Activated T-cell treated with anti-CD3 and anti-CD28 coated beads, Interleukin-2, amount 50 U/mL, for 48 hours (primary cell): Measurements from ENCODE around the gene TRIOBP.
"Not testable (repeated sequence)": the region's sequence is repeated elsewhere in the genome, so short reads cannot be mapped to it uniquely, and the experiment has no call there.

Experiments
- DNase-seq, 2 experiments: peaks; one replicate each; pipeline ENCODE4 v3.0.0-alpha.2; 2020

Gene TRIOBP

DNA sequence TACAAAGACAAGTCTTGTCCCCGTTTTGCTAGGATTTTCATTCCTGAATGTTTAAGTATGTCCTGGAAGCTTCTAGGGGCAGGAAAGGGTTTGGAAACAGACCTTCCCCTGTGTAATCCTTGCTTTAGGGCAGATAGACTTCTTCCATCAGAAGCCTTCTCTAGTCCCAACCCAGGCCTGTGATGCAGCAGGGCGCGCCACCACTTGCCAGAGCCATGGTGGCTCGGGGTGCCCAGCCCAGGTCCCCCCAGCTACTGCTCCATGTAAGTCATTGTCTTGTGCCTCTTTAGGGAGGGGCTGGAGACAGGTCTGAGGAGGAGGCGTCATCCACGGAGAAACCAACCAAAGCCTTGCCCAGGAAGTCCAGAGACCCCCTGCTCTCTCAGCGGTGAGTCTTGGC is 6.4 kb upstream of the TRIOBP start:
- DNase-seq = no peak

GRCh38 chr22:37690901-37691504 is 5.8 kb upstream of the TRIOBP start:
- no peak for DNase-seq

DNA sequence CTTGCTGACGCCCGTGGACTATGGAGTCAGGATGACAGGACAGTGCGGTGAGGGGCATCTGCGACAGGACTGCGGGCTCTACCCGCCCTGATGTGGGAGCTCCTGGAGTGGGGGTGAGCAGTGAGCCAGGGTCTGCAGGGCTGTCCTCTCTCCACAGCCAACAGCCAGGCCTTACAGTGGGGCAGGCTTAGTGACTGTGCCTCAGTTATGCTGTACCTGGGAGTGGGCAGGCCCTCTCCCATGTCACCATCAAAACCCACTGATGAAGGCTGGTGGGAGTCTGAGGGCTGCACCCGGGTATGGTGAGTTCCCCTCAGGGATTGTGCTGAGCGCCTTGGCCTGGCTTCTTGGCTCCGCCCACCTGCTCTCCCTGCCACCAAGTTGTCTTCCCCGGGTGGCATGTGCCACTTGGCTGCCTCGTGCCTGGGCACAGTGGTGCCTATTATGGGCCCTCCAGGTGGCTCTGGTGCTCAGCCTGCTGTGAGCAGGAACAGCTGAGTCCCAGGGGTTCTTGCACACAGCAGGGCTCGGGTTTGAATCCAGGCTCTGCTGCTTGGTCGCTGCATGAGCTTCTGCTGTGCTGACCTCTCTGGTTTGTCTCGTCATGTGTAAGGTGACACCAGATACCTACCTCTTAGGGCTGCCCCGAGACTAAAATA is 4.1 kb upstream of the TRIOBP start:
- DNase-seq = no peak

- not testable (repeated sequence) for DNase-seq
Observed at GRCh38 chr22:37694131-37694530, 2.7 kb upstream of the TRIOBP start.

GRCh38 chr22:37696260-37696656 is 590 bp upstream of the TRIOBP start:
- DNase-seq = not testable (repeated sequence)

GRCh38 chr22:37697538-37697835 is 639 bp downstream of the TRIOBP start:
- no peak for DNase-seq

GRCh38 chr22:37701141-37701786 is 4.4 kb downstream of the TRIOBP start:
- DNase-seq = no peak

- DNase-seq = no peak
Observed at GRCh38 chr22:37703906-37704305, 7.1 kb downstream of the TRIOBP start.

DNA sequence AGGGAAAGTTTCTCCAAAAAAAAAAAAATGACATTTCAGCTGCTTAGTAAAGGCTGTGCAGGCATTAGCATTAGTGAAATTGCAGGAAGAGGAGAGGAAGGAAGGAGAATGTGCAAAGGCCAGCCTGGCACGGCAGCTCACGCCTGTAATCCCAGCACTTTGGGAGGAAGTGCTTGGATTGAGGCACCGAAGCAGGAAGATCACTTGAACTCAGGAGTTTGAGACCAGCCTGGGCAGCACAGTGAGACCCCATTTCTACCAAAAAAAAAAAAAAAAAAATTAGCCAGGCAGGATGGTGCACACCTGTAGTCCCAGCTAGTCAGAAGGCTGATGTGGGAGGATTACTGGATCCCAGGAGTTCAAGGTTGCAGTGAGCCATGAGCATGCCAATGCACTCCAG is 7.8 kb downstream of the TRIOBP start:
- DNase-seq = no peak

GRCh38 chr22:37705205-37705604 is 8.4 kb downstream of the TRIOBP start:
- DNase-seq = no peak

- DNase-seq = no peak
Observed at GRCh38 chr22:37708580-37709444, 12.0 kb downstream of the TRIOBP start.

DNA sequence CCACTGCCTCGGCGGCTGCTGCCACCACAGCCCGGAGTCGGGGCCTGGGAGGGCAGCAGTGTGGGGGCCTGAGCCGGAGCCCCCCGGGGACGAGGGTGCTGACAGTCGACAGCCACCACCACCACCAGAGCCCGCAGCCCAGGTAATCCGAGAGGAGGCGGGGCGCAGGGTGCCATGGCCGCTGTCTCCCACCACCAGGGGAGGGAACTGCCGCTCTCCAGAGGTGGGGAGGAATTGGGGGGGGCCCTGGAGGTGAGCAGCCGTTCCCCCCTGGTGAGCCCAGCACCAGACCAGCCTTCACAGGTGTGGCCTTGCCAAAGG is 12.6 kb downstream of the TRIOBP start:
- DNase-seq = no peak

- no peak for DNase-seq
Observed at GRCh38 chr22:37710675-37711074, 13.8 kb downstream of the TRIOBP start.

- no peak for DNase-seq
Observed at GRCh38 chr22:37711490-37711889, 14.6 kb downstream of the TRIOBP start.

GRCh38 chr22:37713761-37714160 is 16.9 kb downstream of the TRIOBP start:
- DNase-seq = no peak

DNA sequence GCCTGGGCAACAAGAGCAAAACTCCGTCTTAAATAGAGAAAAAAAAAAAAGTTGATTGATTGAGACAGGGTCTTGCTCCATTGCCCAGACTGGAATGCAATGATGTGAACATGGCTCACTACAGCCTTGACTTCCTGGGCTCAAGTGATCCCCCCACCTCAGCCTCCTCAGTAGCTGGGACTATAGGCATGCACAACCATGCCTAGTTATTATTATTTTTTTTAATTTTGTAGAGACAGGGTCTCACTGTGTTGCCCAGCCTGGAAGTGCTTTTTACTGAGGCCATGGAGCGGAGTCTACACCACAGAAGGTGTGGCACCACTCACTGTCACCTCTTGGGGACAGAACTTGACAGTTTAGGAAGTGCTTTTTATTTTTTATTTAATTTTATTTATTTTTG is 17.8 kb downstream of the TRIOBP start:
- DNase-seq = no peak

DNA sequence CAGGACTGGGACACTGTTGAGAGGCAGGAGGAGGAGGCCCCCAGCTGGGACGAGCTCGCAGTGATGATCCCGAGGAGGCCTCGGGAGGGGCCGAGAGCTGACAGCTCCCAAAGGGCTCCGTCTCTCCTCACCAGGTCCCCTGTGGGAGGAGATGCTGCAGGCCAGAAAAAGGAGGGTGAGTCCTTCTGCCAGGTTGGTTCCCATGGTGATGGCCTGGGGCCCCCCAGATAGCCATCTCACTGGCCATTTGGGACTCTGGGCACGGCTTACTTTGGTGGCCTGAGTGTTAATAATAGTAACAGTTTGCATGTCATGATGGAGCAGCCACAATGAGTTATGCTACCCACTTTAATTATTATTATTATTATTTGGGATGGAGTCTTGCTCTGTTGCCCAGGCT is 18.9 kb downstream of the TRIOBP start:
- no peak for DNase-seq

DNA sequence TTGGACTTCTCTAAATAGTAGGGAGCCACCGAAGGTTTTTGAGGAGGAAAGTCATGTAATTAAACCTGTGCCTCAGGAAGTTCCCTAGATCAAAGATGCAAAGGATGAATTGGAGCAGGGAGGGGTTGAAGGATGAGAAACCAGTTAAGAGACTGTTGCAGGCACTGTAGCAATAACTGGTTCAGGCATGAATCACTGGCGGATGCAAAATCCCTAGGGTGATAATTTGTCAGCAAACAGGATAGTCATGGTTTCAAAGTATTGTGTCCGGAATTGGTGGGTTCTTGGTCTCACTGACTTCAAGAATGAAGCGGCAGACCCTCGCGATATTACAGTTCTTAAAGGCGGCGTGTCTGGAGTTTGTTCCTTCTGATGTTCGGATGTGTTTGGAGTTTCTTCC is 19.9 kb downstream of the TRIOBP start:
- DNase-seq = no peak

- DNase-seq = not testable (repeated sequence)
Observed at GRCh38 chr22:37717235-37717634, 20.4 kb downstream of the TRIOBP start.

DNA sequence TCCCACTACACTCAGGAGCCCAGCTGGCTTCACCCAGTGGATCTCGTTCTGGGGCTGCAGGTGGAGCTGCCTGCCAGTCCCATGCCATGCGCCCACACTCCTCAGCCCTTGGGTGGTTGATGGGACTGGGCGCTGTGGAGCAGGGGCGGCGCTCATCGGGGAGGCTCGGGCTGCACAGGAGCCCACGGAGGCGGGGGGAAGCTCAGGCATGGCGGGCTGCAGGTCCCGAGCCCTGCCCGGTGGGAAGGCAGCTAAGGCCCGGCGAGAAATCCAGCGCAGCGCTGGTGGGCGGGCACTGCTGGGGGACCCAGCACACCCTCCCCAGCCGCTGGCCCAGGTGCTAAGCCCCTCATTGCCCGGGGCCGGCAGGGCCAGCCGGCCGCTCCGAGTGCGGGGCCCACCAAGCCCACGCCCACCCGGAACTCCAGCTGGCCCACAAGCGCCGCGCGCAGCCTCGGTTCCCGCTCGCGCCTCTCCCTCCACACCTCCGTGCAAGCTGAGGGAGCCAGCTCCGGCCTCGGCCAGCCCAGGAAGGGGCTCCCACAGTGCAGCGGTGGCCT is 21.0 kb downstream of the TRIOBP start:
- DNase-seq = not testable (repeated sequence)

- no peak for DNase-seq
Observed at GRCh38 chr22:37725551-37726240, 28.8 kb downstream of the TRIOBP start.

DNA sequence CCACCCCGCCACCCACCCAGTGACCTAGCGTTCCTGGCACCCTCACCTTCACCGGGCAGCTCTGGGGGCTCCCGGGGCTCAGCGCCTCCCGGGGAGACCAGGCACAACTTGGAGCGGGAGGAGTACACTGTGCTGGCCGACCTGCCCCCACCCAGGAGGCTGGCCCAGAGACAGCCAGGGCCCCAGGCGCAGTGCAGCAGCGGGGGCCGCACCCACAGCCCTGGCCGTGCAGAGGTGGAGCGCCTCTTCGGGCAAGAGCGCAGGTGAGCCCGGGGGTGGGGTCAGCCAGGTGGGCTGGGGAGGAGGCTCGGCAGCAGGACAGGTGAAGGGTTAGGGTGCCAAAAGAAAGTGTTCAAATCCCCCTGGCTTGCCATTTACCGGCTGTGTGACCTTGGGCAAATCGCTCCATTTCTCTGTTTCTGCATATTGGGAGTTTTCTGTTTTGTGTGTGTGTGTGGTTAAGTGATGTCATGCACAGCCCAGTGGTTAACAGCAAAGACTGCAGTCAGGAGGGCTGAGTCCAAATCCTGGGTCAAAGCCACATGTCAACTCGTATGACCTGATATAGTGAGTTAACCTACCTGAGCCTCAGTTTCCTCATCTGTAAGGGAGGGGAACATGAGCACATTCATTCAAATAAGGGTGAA is 29.5 kb downstream of the TRIOBP start:
- no peak for DNase-seq
